HUES48 (cell line): Measurements from ENCODE around the gene CSNK1A1.

ENCODE experiments used
- H3K27ac ChIP-seq: one replicate; pipeline ENCODE4 v1.7.0; 2013; ENCODE audit warnings: low read depth, low read length, inconsistent platforms
- H3K27me3 ChIP-seq: 2 replicates; pipeline ENCODE4 v1.6.1; 2013; ENCODE audit warnings: mild to moderate bottlenecking, low read length; ENCODE audit not compliant: control insufficient read depth, insufficient read depth
- H3K36me3 ChIP-seq: 2 replicates; pipeline ENCODE4 v1.6.1; 2013; ENCODE audit warnings: low read length; ENCODE audit not compliant: control insufficient read depth, insufficient read depth
- H3K4me1 ChIP-seq: 2 replicates; pipeline ENCODE4 v1.6.1; 2013; ENCODE audit warnings: mild to moderate bottlenecking, low read length; ENCODE audit not compliant: control insufficient read depth, insufficient read depth
- H3K4me3 ChIP-seq: 2 replicates; pipeline ENCODE4 v1.5.1; 2013; ENCODE audit warnings: mild to moderate bottlenecking, low read depth, low read length
- H3K9ac ChIP-seq: 2 replicates; pipeline ENCODE4 v1.6.1; 2013; ENCODE audit warnings: mild to moderate bottlenecking, low read depth, low read length, moderate library complexity
- H3K9me3 ChIP-seq: 2 replicates; pipeline ENCODE4 v1.6.1; 2013; ENCODE audit warnings: low read length; ENCODE audit not compliant: control insufficient read depth, insufficient read depth

The CSNK1A1 gene

DNA sequence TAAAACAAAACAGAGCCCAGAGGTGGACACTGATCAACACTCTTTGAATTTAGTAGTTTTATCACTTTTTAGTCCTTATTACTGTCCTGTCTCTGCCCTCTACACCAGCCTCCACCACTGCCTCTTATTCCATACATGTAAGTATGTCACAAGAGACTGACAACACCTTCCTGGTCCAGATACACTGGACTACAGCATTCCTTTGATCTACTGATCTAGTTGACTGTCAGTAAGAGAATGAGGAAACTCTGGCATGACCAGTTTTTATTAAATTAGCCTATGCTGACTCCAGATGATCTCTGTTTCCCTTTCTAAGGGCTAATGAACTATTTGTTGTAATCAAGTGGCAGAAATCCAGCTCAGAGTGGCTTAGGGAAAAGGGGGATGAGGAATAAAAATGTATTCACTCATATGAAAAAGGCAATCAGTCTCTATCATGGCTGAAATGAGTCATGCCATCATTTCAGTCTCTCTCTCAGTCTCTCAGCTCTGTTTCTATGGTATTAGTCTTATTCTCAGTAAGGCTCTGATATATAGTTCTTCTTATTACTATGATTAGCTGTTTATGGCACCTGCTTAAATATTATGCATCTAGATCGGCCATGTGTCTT is 35.6 kb upstream of the CSNK1A1 start:
- Histone ChIP-seq H3K9ac (no peak overlapping the region), H3K36me3 (no peaks in the 10 kb centered on the region), H3K4me3 (no peak overlapping the region), H3K27ac (no peak overlapping the region), H3K27me3 (peaks cover 4% of the 10 kb centered on the region), H3K9me3 (no peaks in the 10 kb centered on the region), H3K4me1 (peaks cover 4% of the 10 kb centered on the region)

DNA sequence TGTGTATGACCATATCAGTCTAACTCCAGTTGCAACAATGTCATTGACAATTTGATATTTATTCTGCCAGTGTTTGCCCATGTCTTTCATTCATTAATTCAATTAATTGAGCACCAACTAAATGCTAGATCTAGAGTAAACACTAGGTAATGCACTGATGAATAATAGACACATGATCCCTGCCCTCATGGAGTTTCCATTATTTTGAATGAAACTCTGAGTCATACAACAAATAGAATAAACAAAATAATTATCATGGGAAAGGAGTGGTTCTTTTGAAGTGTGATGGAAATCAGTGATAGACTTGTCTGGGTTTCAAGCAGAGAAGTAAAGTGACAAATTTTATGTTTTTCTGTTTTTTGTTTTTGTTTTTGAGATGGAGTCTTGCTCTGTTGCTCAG is 34.7 kb upstream of the CSNK1A1 start:
- no peak overlapping the region for H3K4me3 ChIP-seq
- no peaks in the 10 kb centered on the region for H3K36me3 ChIP-seq
- no peak overlapping the region for H3K9ac ChIP-seq
- H3K27ac ChIP-seq, result no peak overlapping the region
- peaks cover 13% of the 10 kb centered on the region for H3K27me3 ChIP-seq
- peaks cover 9% of the 10 kb centered on the region for H3K4me1 ChIP-seq
- no peaks in the 10 kb centered on the region for H3K9me3 ChIP-seq

DNA sequence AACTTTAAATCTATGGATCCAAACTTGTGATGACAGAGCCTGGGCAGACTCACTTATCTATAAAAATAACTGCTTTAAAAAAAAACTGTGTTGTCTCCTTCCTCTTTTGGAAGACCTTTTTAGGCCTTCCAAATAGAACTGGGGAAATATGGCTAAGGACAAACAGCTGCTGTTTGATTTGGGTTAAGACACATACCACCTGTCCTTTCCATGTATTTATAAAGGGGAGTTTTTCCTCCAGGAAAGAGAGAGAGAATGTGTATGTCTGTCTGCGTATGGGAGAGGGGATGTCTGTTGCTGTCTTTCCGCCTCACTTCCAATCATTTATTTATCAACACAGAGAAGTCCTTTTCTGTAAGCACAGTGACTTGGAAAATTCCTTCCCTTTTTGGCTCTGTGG is 32.9 kb upstream of the CSNK1A1 start:
- no peaks in the 10 kb centered on the region for H3K36me3 ChIP-seq
- peaks cover 24% of the 10 kb centered on the region for H3K27me3 ChIP-seq
- no peak overlapping the region for H3K27ac ChIP-seq
- no peak overlapping the region for H3K9ac ChIP-seq
- H3K4me1 ChIP-seq, result peaks cover 12% of the 10 kb centered on the region
- H3K9me3 ChIP-seq, result no peaks in the 10 kb centered on the region
- H3K4me3 ChIP-seq, result no peak overlapping the region

DNA sequence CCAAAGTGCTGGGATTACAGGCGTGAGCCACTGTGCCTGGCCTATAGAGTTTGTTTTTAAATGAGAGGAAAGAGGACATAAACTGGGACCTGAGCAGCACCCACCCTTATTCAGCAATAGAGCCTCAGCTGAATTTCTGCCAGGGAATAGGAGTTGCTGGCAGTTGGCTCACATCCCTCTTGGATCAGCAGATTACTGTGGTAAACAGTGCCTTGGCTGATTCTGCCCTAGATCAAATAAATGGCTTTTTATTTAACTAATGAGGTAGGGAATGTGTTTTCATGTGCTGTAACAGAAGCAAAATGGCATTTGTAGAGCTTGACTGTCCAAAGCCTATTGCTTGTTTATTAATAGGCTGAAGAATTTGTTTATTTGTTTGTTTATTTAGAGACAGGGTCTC is 32.2 kb upstream of the CSNK1A1 start:
- Histone ChIP-seq H3K27me3 (peaks cover 24% of the 10 kb centered on the region), H3K9me3 (no peaks in the 10 kb centered on the region), H3K4me1 (peaks cover 12% of the 10 kb centered on the region), H3K9ac (no peak overlapping the region), H3K27ac (no peak overlapping the region), H3K36me3 (no peaks in the 10 kb centered on the region), H3K4me3 (no peak overlapping the region)

DNA sequence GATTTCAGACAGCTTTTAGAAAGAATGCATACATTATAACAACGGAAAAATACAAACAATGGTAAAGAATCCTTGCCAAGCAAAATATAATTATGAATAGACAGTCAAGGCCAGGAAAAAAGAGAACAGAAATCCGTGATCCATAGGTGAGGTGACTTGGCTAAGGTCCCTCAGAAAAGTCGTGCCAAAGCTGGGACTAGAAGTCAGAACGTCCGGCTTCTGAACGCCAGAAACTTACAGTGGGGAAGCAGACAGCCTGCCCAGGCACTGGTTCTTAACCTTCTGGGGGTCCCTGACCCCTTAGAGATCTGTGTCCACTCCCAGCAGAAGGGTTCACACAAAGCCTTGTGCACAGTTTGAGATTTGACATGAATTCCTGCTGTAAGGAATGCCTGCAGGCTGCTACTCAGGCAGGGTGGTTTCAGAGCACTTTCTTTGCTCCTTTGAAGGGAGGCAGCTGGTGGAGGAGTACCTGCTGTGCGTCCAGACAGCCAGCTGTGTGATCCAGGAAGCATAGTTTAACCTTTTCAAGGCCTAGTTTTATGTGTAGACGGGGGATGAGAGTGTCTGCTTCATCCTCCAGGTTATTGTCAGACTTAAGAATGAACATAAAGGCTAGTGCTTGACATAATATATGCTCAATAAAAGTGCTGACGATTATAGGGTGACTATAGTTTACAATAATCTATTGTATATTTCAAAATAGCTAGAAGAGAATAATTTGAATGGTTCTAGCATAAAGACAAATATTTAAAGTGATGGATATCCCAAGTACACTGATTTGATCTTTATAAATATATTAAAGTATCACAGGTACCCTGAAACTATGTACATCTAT is 30.9 kb upstream of the CSNK1A1 start:
- Histone ChIP-seq H3K27ac (peak overlapping the region; percentile 21), H3K36me3 (no peaks in the 10 kb centered on the region), H3K27me3 (peaks cover 24% of the 10 kb centered on the region), H3K4me1 (peaks cover 12% of the 10 kb centered on the region), H3K9me3 (no peaks in the 10 kb centered on the region), H3K9ac (no peak overlapping the region), H3K4me3 (peak overlapping the region; percentile 66)

DNA sequence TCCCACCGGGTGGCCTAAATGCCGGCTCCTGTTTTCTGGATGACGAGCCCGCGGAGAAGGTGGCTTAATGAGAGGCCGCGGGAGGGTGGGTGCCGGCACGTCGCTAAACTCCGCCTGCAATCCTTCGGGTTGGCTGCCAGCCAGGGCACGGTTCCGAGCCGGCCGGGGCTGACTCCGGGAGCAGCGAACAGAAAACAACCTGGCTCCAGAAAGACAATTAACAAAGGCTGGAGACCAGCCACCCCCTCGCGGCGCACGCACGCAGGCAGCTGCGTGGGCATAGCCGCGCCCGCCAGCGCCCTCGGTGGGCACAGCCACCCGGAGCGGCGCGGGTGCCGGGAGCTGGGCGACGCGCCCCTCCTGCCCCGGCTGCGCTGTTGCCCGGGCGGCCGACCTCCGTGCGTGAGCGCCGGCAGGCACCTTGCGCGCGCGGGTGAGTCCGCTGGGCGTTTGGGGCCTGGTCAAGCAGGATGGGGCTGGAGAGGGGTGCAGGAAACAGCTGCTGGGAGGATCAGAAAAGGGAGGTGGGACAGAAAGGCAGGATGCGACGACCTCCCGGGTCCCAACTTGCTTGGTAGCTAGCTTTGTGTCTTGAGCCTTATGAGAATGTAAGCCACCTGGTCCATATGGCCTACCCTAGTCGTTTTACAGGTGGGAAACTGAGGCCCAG is 30.1 kb upstream of the CSNK1A1 start, which contains the start of gene ARHGEF37:
Gene ARHGEF37 (plus strand): TSS at position 307 of the 670 bp plus-strand sequence. CDS start 16,272 bp downstream, outside the sequence.
- peak within 1 kb of the TSS; percentile 21 for H3K27ac ChIP-seq
- no peaks in the 10 kb centered on the region for H3K9me3 ChIP-seq
- no peaks in the 10 kb centered on the region for H3K36me3 ChIP-seq
- H3K9ac ChIP-seq, result peak within 1 kb of the TSS; percentile 45
- H3K4me1 ChIP-seq, result peaks cover 12% of the 10 kb centered on the region
- H3K27me3 ChIP-seq, result peaks cover 24% of the 10 kb centered on the region
- peak within 1 kb of the TSS; percentile 66 for H3K4me3 ChIP-seq

DNA sequence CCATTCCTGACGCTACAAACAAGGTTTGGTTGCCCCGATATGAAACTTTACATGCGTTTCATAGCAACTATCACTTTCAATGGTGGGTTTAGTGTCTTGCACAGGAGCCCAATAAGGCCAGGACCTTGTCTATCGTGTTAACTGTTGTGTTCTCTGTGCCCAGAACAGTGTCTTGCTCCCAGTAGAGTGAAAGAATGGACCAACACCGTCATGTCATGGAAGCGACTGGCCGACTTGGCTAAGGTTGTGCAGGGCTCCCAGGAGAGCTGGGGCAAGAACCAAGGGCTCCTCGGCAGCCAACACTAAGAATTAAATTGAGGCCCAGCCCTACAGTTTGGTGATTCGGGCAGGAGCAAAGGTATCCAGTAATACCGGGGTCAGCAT is 29.6 kb upstream of the CSNK1A1 start:
- no peak overlapping the region for H3K27ac ChIP-seq
- no peaks in the 10 kb centered on the region for H3K36me3 ChIP-seq
- peak overlapping the region; percentile 66 for H3K4me3 ChIP-seq
- peaks cover 12% of the 10 kb centered on the region for H3K4me1 ChIP-seq
- H3K9ac ChIP-seq, result no peak overlapping the region
- peaks cover 24% of the 10 kb centered on the region for H3K27me3 ChIP-seq
- H3K9me3 ChIP-seq, result no peaks in the 10 kb centered on the region

DNA sequence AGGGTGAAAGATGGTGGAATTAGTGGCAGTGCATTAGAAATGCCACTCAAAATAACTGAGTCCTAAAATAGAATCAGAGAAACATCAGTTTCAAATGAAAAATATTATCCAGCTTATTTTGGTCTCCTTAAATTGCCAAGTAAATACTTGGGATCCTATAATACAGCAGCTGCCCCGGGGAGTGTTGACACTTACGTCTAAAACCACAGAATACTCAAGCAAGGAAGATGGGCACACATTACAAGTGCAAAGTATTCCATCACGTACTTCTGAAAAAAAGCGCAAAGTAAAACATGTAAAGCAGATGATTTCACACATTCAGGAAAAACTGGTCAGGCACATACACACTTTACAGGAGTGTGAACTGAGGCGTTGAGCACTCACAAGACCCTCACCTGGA is 27.7 kb upstream of the CSNK1A1 start:
- Histone ChIP-seq H3K4me1 (peaks cover 12% of the 10 kb centered on the region), H3K4me3 (no peak overlapping the region), H3K27me3 (peaks cover 24% of the 10 kb centered on the region), H3K9ac (no peak overlapping the region), H3K9me3 (no peaks in the 10 kb centered on the region), H3K27ac (no peak overlapping the region), H3K36me3 (no peaks in the 10 kb centered on the region)

DNA sequence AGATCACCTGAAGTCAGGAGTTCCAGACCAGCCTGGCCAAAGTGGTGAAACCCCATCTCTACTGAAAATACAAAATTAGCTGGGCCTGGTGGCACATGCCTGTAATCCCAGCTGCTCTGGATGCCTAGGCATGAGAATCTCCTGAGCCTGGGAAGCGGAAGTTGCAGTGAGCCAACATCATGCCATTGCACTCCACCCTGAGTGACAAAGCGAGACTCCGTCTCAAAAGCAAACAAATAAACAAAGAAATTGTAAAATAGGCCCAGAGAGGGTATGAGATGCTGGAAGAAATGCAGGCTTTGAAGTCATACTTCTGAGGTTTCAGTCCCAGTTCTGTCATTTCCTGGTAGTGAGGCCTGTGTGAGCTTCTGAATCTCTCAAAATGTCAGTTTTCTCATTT is 24.8 kb upstream of the CSNK1A1 start:
- H3K9ac ChIP-seq, result no peak overlapping the region
- no peak overlapping the region for H3K27ac ChIP-seq
- H3K4me3 ChIP-seq, result no peak overlapping the region

DNA sequence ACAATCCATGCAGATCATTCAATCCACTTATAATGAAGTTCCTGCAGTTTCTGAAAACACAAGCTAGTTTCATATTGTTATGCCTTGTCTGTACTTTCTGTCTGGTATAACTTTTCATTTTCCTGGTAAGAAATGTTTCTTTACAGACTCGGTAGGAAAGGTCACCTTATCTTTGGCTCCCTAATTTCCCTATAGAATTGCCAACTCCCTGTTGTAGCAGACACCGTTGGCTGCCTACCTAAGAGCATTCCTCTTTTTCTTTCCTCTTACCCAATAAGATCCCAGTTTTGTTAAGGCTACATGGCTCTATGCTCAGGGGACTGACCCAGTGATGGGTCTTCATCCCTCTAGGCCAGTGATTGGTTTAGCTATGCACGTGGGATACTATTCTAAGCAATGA is 23.9 kb upstream of the CSNK1A1 start:
- H3K4me3 ChIP-seq, result no peak overlapping the region
- H3K9me3 ChIP-seq, result no peaks in the 10 kb centered on the region
- H3K27me3 ChIP-seq, result peaks cover 3% of the 10 kb centered on the region
- no peaks in the 10 kb centered on the region for H3K36me3 ChIP-seq
- H3K27ac ChIP-seq, result no peak overlapping the region
- no peak overlapping the region for H3K9ac ChIP-seq
- no peaks in the 10 kb centered on the region for H3K4me1 ChIP-seq

More for the DNA sequence above, 24.8 kb upstream of the CSNK1A1 start:
- Histone ChIP-seq H3K9me3 (no peaks in the 10 kb centered on the region), H3K4me1 (peaks cover 5% of the 10 kb centered on the region; the same call in 1 of the 2 replicates), H3K27me3 (peaks cover 12% of the 10 kb centered on the region), H3K36me3 (no peaks in the 10 kb centered on the region)
